GM23248 (cell line): ENCODE results near the gene LACTBL1. TPM values are rescaled to one million over a fixed set of nuclear protein-coding genes. Genes with fewer than 3 reads are reported as not detected.

Experiments
- DNase-seq: peaks from one replicate; pipeline ENCODE4 v3.0.0-alpha.2; 2015
- H2AFZ ChIP-seq: fragments of 200-600 bp; sonication (generic); 2 replicates; pipeline ENCODE4 v1.6.1; 2016; ENCODE audit warnings: antibody characterized with exemption
- H3F3A ChIP-seq: fragments of 200-600 bp; sonication (generic); 2 replicates; pipeline ENCODE4 v1.6.1; 2016; ENCODE audit warnings: mild to moderate bottlenecking, antibody characterized with exemption, mixed run types; ENCODE audit not compliant: insufficient read depth
- H3K27ac ChIP-seq: fragments of 200-600 bp; sonication (generic); 2 replicates; pipeline ENCODE4 v1.5.1; 2016; ENCODE audit warnings: mild to moderate bottlenecking
- H3K27me3 ChIP-seq: fragments of 200-600 bp; sonication (generic); replicated peaks from 2 replicates; pipeline ENCODE4 v1.6.1; 2016; ENCODE audit warnings: mild to moderate bottlenecking; ENCODE audit not compliant: insufficient read depth
- H3K36me3 ChIP-seq: fragments of 200-600 bp; sonication (generic); 2 replicates; pipeline ENCODE4 v1.6.1; 2016; ENCODE audit warnings: low read depth, mild to moderate bottlenecking
- H3K4me1 ChIP-seq: fragments of 200-600 bp; sonication (generic); 2 replicates; pipeline ENCODE4 v1.6.1; 2016; ENCODE audit warnings: mild to moderate bottlenecking; ENCODE audit not compliant: insufficient read depth
- H3K4me2 ChIP-seq: fragments of 200-600 bp; sonication (generic); one replicate; pipeline ENCODE4 v1.6.1; 2016; ENCODE audit warnings: mild to moderate bottlenecking; ENCODE audit not compliant: unreplicated experiment
- H3K4me3 ChIP-seq: fragments of 200-600 bp; sonication (generic); 2 replicates; pipeline ENCODE4 v1.5.1; 2016; ENCODE audit warnings: mild to moderate bottlenecking
- H3K79me2 ChIP-seq: fragments of 200-600 bp; sonication (generic); 2 replicates; pipeline ENCODE4 v1.6.1; 2016; ENCODE audit warnings: mild to moderate bottlenecking; ENCODE audit not compliant: insufficient read depth
- H3K9ac ChIP-seq: fragments of 200-600 bp; sonication (generic); 2 replicates; pipeline ENCODE4 v1.6.1; 2016; ENCODE audit warnings: mild to moderate bottlenecking
- H3K9me2 ChIP-seq: fragments of 200-600 bp; sonication (generic); 2 replicates; pipeline ENCODE4 v1.6.1; 2016; ENCODE audit warnings: mixed run types, mild to moderate bottlenecking, moderate library complexity; ENCODE audit not compliant: insufficient read depth
- H3K9me3 ChIP-seq: fragments of 200-600 bp; sonication (generic); one replicate; pipeline ENCODE4 v1.6.1; 2017; ENCODE audit warnings: low read depth
- H4K20me1 ChIP-seq: fragments of 200-600 bp; sonication (generic); 2 replicates; pipeline ENCODE4 v1.6.0; 2016; ENCODE audit not compliant: insufficient read depth
- EZH2 ChIP-seq: fragments of 200-600 bp; sonication (generic); IDR thresholded peaks from 2 replicates; pipeline ENCODE4 v1.6.1; 2018; ENCODE audit warnings: antibody characterized with exemption, mild to moderate bottlenecking; ENCODE audit not compliant: insufficient read depth, poor library complexity, severe bottlenecking
- EZH2phosphoT487 ChIP-seq: fragments of 200-600 bp; sonication (generic); IDR thresholded peaks from 2 replicates; pipeline ENCODE4 v1.6.1; 2018; ENCODE audit warnings: antibody characterized with exemption, moderate library complexity, mild to moderate bottlenecking, low read depth; ENCODE audit not compliant: insufficient read depth
- WGBS, 2 experiments: methylation state at CpG; one replicate each; pipeline ENCODE4 v1.1.6; 2015 to 2017; ENCODE audit warnings: low lambda C conversion rate in 2 of 2, low coverage in 1 of 2; ENCODE audit errors: missing lambda C conversion rate in 2 of 2; 5-methylcytosine and 5-hydroxymethylcytosine counted together
- in situ Hi-C: fragments of 300-500 bp; cut with MboI; formaldehyde crosslinking; loops from 2 replicates; pipeline ENCODE4 v1.15.0; 2020
- polyA plus RNA-seq: library from polyadenylated mRNA; unstranded; fragments of >200 nt; fragmentation: Nextera tagmentation; extraction: Ambion mirVana; gene quantifications from 2 replicates; pipeline ENCODE4 v1.2.1, GENCODE V29; 2016
- total RNA-seq: library from RNA; depleted of rRNA; stranded (reverse); fragments of >200 nt; shearing (Covaris generic); gene quantifications from 2 replicates; pipeline ENCODE4 v1.2.3, GENCODE V29; 2014

LACTBL1 gene
- total and polyA plus RNA-seq, 2 experiments from 2014 or later: not detected

DNA sequence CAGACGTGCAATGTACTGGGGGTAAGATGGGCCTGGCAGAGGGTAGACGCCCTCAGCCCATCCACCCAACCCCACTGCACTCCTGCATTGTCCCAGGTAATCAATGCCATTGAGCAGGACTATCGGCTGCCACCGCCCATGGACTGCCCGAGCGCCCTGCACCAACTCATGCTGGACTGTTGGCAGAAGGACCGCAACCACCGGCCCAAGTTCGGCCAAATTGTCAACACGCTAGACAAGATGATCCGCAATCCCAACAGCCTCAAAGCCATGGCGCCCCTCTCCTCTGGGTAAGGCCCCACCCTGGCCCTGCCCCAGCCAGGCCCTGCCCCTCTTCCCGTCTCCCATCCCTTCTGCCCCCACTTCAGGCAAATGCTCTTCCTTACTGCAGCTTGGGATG is 62.4 kb downstream of the LACTBL1 start:
- Histone ChIP-seq H3K27ac (no peak overlapping the region), H3F3A (no peaks in the 10 kb centered on the region), H4K20me1 (no peaks in the 10 kb centered on the region), H3K9me2 (no peaks in the 10 kb centered on the region), H3K9ac (no peak overlapping the region), H3K79me2 (no peaks in the 10 kb centered on the region), H3K4me3 (no peak overlapping the region), H3K9me3 (no peaks in the 10 kb centered on the region), H3K36me3 (no peaks in the 10 kb centered on the region), H3K4me2 (no peak overlapping the region), H2AFZ (no peak overlapping the region), H3K27me3 (no peaks in the 10 kb centered on the region), H3K4me1 (no peaks in the 10 kb centered on the region)
- in situ Hi-C loops: no loop called here
- no peak for DNase-seq
- 88 to 90% methylated on average over 12 to 13 of the region's 13 CpGs for WGBS, 2 experiments
- TF ChIP-seq EZH2 (no peak), EZH2phosphoT487 (no peak)

DNA sequence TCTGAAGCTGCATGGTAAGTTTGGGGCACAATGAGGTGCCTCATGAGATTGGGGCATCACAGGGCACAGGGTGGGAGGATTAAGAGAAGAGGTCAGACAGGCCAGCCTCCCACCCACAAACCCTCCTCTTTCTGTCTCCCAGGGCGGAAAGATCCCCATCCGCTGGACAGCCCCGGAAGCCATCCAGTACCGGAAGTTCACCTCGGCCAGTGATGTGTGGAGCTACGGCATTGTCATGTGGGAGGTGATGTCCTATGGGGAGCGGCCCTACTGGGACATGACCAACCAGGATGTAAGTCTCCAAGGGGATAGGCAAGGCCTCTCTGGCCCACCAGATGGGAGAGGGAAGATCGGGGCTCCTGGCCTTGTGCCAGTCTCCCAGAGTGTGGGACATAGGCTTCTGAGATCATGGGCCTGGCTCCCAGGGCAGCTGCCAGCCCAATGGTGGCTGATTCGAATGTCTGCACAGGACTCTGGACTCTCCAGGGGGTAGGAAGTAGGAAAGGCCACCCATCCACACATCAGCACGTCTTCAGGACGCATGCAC is 63.7 kb downstream of the LACTBL1 start:
- Histone ChIP-seq H3K27me3 (no peaks in the 10 kb centered on the region), H3K79me2 (no peaks in the 10 kb centered on the region), H3K9me2 (no peaks in the 10 kb centered on the region), H3K27ac (no peak overlapping the region), H3K4me2 (no peak overlapping the region), H3K36me3 (no peaks in the 10 kb centered on the region), H3K4me1 (no peaks in the 10 kb centered on the region), H3F3A (no peaks in the 10 kb centered on the region), H3K4me3 (no peak overlapping the region), H3K9me3 (no peaks in the 10 kb centered on the region), H3K9ac (no peak overlapping the region), H4K20me1 (no peaks in the 10 kb centered on the region), H2AFZ (no peak overlapping the region)
- no peak for DNase-seq
- WGBS, 2 experiments: 91 to 92% methylated on average over 11 of the region's 11 CpGs
- no peak for TF ChIP-seq EZH2phosphoT487
- TF ChIP-seq EZH2: no peak
- in situ Hi-C loops: no loop called here

DNA sequence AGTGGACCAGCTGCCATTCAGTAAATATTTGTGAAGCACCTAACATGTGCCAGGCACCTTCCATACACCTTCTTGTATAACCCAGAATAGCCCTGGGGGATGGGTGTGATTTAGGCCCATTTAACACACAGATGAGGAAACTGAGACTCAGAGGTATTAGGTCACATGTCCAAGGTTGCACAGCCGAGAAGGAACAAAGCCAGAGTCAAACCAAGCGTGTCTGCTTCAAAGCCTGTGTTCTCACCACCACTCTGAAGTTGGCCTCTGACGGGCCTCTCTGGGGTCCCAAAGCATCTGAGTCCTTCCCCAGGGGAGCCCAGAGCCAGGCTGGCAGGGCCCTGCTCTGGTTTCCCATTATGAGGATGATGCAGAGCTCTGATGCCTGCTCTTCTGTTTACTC is 65.1 kb downstream of the LACTBL1 start:
- Histone ChIP-seq H3K4me3 (no peak overlapping the region), H2AFZ (no peak overlapping the region), H3K36me3 (no peaks in the 10 kb centered on the region), H3K27me3 (no peaks in the 10 kb centered on the region), H3K9me2 (no peaks in the 10 kb centered on the region), H3K4me2 (no peak overlapping the region), H3F3A (peaks cover 5% of the 10 kb centered on the region; the same call in 1 of the 2 replicates), H4K20me1 (no peaks in the 10 kb centered on the region), H3K9ac (no peak overlapping the region), H3K27ac (no peak overlapping the region), H3K4me1 (peaks cover 6% of the 10 kb centered on the region; the same call in 1 of the 2 replicates), H3K9me3 (no peaks in the 10 kb centered on the region), H3K79me2 (no peaks in the 10 kb centered on the region)
- no peak for DNase-seq
- TF ChIP-seq EZH2phosphoT487: no peak
- TF ChIP-seq EZH2: no peak
- in situ Hi-C loops: no loop called here
- 79 to 82% methylated on average over 3 of the region's 3 CpGs for WGBS, 2 experiments

DNA sequence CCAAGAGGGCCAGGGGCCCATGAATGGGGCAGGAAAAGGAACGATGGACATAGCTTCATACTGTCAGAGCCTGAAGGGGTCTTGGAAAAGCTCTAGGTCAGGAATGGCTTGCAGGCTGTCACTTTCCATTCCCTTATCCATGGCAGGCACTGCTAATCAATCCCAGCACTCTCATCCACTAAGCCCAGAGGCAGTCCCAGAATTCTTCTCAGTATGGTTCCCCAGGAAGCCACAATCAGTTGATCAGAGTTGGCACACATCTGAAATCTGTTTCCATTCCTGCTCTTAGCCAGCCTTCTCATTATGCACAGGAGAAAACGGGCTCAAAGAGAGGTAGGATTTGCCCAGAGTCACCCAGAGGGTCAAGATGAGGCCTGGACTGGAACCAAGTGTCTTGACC is 65.7 kb downstream of the LACTBL1 start:
- H3F3A ChIP-seq: peaks cover 7% of the 10 kb centered on the region; the same call in 1 of the 2 replicates
- no peak overlapping the region for H3K4me3 ChIP-seq
- TF ChIP-seq EZH2phosphoT487 (no peak), EZH2 (no peak)
- 47 to 53% methylated on average over 2 of the region's 2 CpGs for WGBS, 2 experiments
- H2AFZ ChIP-seq: no peak overlapping the region
- H3K9me2 ChIP-seq: no peaks in the 10 kb centered on the region
- no peaks in the 10 kb centered on the region for H3K36me3 ChIP-seq
- H3K27ac ChIP-seq: no peak overlapping the region
- H3K27me3 ChIP-seq: no peaks in the 10 kb centered on the region
- H3K79me2 ChIP-seq: no peaks in the 10 kb centered on the region
- DNase-seq: no peak
- no peak overlapping the region for H3K4me2 ChIP-seq
- H3K9ac ChIP-seq: no peak overlapping the region
- in situ Hi-C loops: no loop called here
- H4K20me1 ChIP-seq: no peaks in the 10 kb centered on the region
- H3K4me1 ChIP-seq: peaks cover 6% of the 10 kb centered on the region; the same call in 1 of the 2 replicates
- no peaks in the 10 kb centered on the region for H3K9me3 ChIP-seq
